K562 (cell line): ENCODE data around the gene LIPF. TPM values are rescaled to one million over a fixed set of nuclear protein-coding genes. Genes with fewer than 3 reads are reported as not detected.

ENCODE experiments used
- ATAC-seq: fragments of 200-7000 bp; cut with Tn5 transposase; 3 replicates; pipeline ENCODE4 v1.9.1; 2020; ENCODE audit warnings: moderate library complexity
- BruUV-seq: library from RNA; stranded (reverse); fragments of 400-500 nt; replicated peaks from 2 replicates; lab custom pipeline; 2021; lab: Mats Ljungman, UMichigan
- CTCF ChIA-PET: fragments of 300-600 bp; formaldehyde crosslinking; extraction: SDS; loops from one replicate; lab custom pipeline; 2021; ENCODE audit warnings: low intra/inter-chr PET ratio; lab: Yijun Ruan, JAX
- POLR2A ChIA-PET: fragments of 300-600, 350-650 bp; sonication (Branson Sonifier 250); formaldehyde crosslinking; extraction: SDS; loops from one replicate; lab custom pipeline; 2021; ENCODE audit warnings: antibody characterized with exemption, inconsistent platforms; lab: Yijun Ruan, JAX
- DNase-seq, 4 experiments: peaks; one replicate each; pipeline versions ENCODE4 v3.0.0 to v3.0.0-alpha.2; 2011 to 2018; ENCODE audit warnings: low spot score in 3 of 4, mixed read lengths in 3 of 4; ENCODE audit errors: extremely low read depth in 1 of 4
- FAIRE-seq: peaks from 2 replicates; lab custom pipeline; 2011; peaks lifted over from hg19 to GRCh38; lab: Jason Lieb, UNC
- H2AFZ ChIP-seq: 2 replicates; pipeline ENCODE4 v1.6.0; 2011; ENCODE audit warnings: low read depth, low read length, control low read depth, inconsistent platforms
- H3K27ac ChIP-seq: fragments of 200-600 bp; 3 replicates; pipeline ENCODE4 v1.8.0; 2011; ENCODE audit warnings: low read depth, mild to moderate bottlenecking, control low read depth, inconsistent platforms, low read length, moderate library complexity, mixed read lengths; ENCODE audit errors: extremely low read depth
- H3K27me3 ChIP-seq, 2 experiments: fragments of 300-600 bp in 1 of 2; 2 replicates in 1 of 2; 3 replicates in 1 of 2; pipeline versions ENCODE4 v1.6.0 to v1.8.0; 2011; ENCODE audit warnings: inconsistent platforms in 2 of 2, low read length in 2 of 2, mild to moderate bottlenecking in 1 of 2, mixed read lengths in 1 of 2, moderate library complexity in 1 of 2; ENCODE audit not compliant: control insufficient read depth in 2 of 2, insufficient read depth in 2 of 2
- H3K36me3 ChIP-seq: fragments of 300-600 bp; 3 replicates; pipeline ENCODE4 v1.8.0; 2011; ENCODE audit warnings: mild to moderate bottlenecking, low read length, inconsistent platforms; ENCODE audit not compliant: control insufficient read depth, insufficient read depth
- H3K4me1 ChIP-seq, 2 experiments: fragments of 200-600 bp in 1 of 2; replicated peaks in 1 of 2; 2 replicates in 1 of 2; 3 replicates in 1 of 2; pipeline versions ENCODE4 v1.5.1 to v1.8.0; 2011; ENCODE audit warnings: inconsistent platforms in 2 of 2, low read length in 2 of 2, mild to moderate bottlenecking in 1 of 2, mixed read lengths in 1 of 2, moderate library complexity in 1 of 2; ENCODE audit not compliant: control insufficient read depth in 2 of 2, insufficient read depth in 2 of 2
- H3K4me2 ChIP-seq: 2 replicates; pipeline ENCODE4 v1.6.1; 2011; ENCODE audit warnings: low read length, control low read depth, inconsistent platforms, mixed read lengths; ENCODE audit not compliant: insufficient read depth
- H3K4me3 ChIP-seq: fragments of 200-600 bp; sonication (generic), shearing (Covaris generic); 2 replicates; pipeline ENCODE4 v1.5.1; 2016; ENCODE audit warnings: control low read depth, inconsistent platforms
- H3K79me2 ChIP-seq: fragments of 200-600 bp; 3 replicates; pipeline ENCODE4 v1.8.0; 2011; ENCODE audit warnings: low read length, inconsistent platforms; ENCODE audit not compliant: control insufficient read depth, insufficient read depth
- H3K9ac ChIP-seq, 2 experiments: 2 replicates each; pipeline versions ENCODE4 v1.6.0 to v1.6.1; 2011; ENCODE audit warnings: low read depth in 2 of 2, low read length in 2 of 2, control low read depth in 1 of 2, inconsistent platforms in 1 of 2, mild to moderate bottlenecking in 1 of 2, mixed read lengths in 1 of 2; ENCODE audit not compliant: insufficient read depth in 1 of 2
- H3K9me1 ChIP-seq: one replicate; pipeline ENCODE4 v1.6.0; 2011; ENCODE audit warnings: inconsistent platforms, mild to moderate bottlenecking, low read length, moderate library complexity; ENCODE audit not compliant: control insufficient read depth, insufficient read depth
- H3K9me3 ChIP-seq: replicated peaks from 2 replicates; pipeline ENCODE4 v1.5.1; 2011; ENCODE audit warnings: low read depth, low read length, inconsistent platforms; ENCODE audit not compliant: control insufficient read depth, insufficient read depth
- H4K20me1 ChIP-seq: replicated peaks from 2 replicates; pipeline ENCODE4 v1.6.1; 2011; ENCODE audit warnings: low read length, inconsistent platforms, mixed read lengths; ENCODE audit not compliant: control insufficient read depth, insufficient read depth
- FOXK1 ChIP-seq: sonication (generic); formaldehyde crosslinking; IDR thresholded peaks from 2 replicates; pipeline ENCODE4 v1.8.0; 2022; ENCODE audit warnings: missing genetic modification reagents, mild to moderate bottlenecking, borderline replicate concordance
- MYC ChIP-seq, 2 experiments: fragments of 250-450 bp in 1 of 2; sonication (Bioruptor Pico) in 1 of 2; IDR thresholded peaks; 2 replicates each; pipeline versions ENCODE4 v1.5.1 to v1.6.1; 2012 to 2021; ENCODE audit warnings: low read depth in 2 of 2, borderline replicate concordance in 1 of 2, improper control_type of control experiment in 1 of 2, low read length in 1 of 2, mild to moderate bottlenecking in 1 of 2, moderate library complexity in 1 of 2
- NCOA4 ChIP-seq: fragments of 450-650 bp; IDR thresholded peaks from 2 replicates; pipeline ENCODE4 v1.6.1; 2018; ENCODE audit warnings: mild to moderate bottlenecking; ENCODE audit not compliant: partially characterized antibody
- PTBP1 ChIP-seq: fragments of 200-400 bp; formaldehyde crosslinking; IDR thresholded peaks from 2 replicates; pipeline ENCODE4 v1.6.1; 2017; ENCODE audit warnings: low read depth, low read length
- ZNF175 ChIP-seq: fragments of 200-800 bp; sonication (Bioruptor generic); IDR thresholded peaks from 2 replicates; pipeline ENCODE4 v1.6.1; 2016; ENCODE audit warnings: low read depth, mild to moderate bottlenecking, missing genetic modification characterization, missing compliant biosample characterization
- ZNF311 ChIP-seq: fragments of 250-450 bp; sonication (Bioruptor Pico); IDR thresholded peaks from 2 replicates; pipeline ENCODE4 v1.4.0; 2020; ENCODE audit warnings: mild to moderate bottlenecking, moderate library complexity
- ZNF764 ChIP-seq: fragments of 250-450 bp; sonication (Bioruptor Pico); IDR thresholded peaks from 2 replicates; pipeline ENCODE4 v1.4.0; 2020; ENCODE audit warnings: low read depth, mild to moderate bottlenecking, moderate library complexity
- WGBS: fragments of 100-300 bp; shearing (Covaris generic); methylation state at CpG from one replicate; pipeline ENCODE4 v1.1.6; 2016; ENCODE audit warnings: low coverage, mixed read lengths; ENCODE audit not compliant: insufficient coverage; ENCODE audit errors: missing lambda C conversion rate; 5-methylcytosine and 5-hydroxymethylcytosine counted together
- in situ Hi-C: fragments of 300-500 bp; cut with MboI; formaldehyde crosslinking; loops from 4 replicates; pipeline ENCODE4 v1.15.0; 2018; ENCODE audit warnings: inconsistent platforms, mixed read lengths
- intact Hi-C: fragments of 100-400 bp; cut with micrococcal nuclease; formaldehyde crosslinking; loops from 2 replicates; pipeline ENCODE4 v1.14.2; 2022
- polyA plus RNA-seq, 8 experiments: library from polyadenylated mRNA; depleted of rRNA in 4 of 8; stranded (reverse) in 5 of 8; unstranded in 3 of 8; fragments of >200 nt; fragmentation: Nextera tagmentation in 2 of 8; fragmentation: Illumina TruSeq in 1 of 8; extraction: Ambion mirVana in 2 of 8; extraction: Trizol in 1 of 8; gene quantifications; 2 replicates each; pipeline versions ENCODE4 v1.2.1 to v1.2.3, GENCODE V29; 2011 to 2014; ENCODE audit warnings: inconsistent platforms in 1 of 8, missing spikeins in 1 of 8
- total RNA-seq, 7 experiments: library from RNA; depleted of rRNA in 6 of 7; stranded (reverse); fragments of >200 nt in 6 of 7; fragmentation: Illumina TruSeq in 2 of 7; extraction: Trizol in 2 of 7; gene quantifications; 2 replicates each; pipeline versions ENCODE4 v1.2.1 to v1.2.3, GENCODE V29; 2011 to 2021; ENCODE audit warnings: low replicate concordance in 1 of 7
- TF ChIP-seq, protein P1 (sequence below): fragments of 250-450 bp; sonication (Bioruptor Pico); IDR thresholded peaks from 2 replicates; pipeline ENCODE4 v1.6.1; 2021; ENCODE audit warnings: mild to moderate bottlenecking

Gene LIPF
- total and polyA plus RNA-seq, 9 of the 15 experiments (the other 6 are each of a cell fraction or from before 2014, with no cell fraction given), result not detected

DNA sequence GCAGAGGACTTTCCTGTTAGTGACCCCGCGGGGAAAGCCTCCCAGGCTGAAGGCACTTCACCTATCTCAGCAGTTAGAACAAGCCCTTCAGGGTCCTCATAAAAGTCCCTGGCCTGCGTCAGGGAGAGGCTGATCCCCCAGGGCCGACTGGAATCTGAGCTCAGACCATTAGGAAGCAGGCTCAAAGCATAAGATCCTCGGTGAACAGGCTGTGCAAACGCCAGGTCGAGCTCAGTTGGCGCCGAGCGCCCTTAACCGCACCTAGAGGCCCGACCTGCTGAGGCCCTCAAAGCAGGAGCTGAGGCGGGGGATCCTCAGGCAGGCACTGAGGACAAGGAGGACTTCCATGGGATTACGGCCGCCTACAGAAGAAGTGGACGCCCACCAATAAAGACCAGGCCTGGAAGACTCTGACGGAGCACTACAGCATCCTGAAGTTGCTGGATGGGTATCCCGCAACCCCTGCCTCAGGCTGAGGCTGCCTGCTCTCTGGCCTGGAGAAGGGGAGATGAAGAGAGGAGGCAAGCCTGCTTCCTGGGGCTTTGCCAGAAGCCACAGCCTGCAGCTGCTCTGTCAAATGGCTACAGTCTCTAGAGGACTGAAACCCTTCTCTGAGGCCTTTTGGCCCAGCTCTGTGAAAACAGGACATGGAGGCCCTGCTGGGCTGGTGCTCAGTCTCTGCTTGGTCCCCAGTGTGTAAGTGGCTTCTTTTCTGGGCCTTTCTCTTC lies 47.8 kb upstream of the LIPF start (continued):
- TF ChIP-seq MYC (IDR thresholded peaks at IDR 0.05; ENCODE audit: low read depth, low read length) (no peak), MYC (CRISPR knock-in tag; IDR thresholded peaks at IDR 0.05; ENCODE audit: borderline replicate concordance, low read depth) (no peak), FOXK1 (no peak), PTBP1 (no peak), ZNF175 (CRISPR knock-in tag) (no peak)
- TF ChIP-seq, protein P1, sequence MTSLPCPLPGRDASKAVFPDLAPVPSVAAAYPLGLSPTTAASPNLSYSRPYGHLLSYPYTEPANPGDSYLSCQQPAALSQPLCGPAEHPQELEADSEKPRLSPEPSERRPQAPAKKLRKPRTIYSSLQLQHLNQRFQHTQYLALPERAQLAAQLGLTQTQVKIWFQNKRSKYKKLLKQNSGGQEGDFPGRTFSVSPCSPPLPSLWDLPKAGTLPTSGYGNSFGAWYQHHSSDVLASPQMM (CRISPR knock-in tag), result no peak

DNA sequence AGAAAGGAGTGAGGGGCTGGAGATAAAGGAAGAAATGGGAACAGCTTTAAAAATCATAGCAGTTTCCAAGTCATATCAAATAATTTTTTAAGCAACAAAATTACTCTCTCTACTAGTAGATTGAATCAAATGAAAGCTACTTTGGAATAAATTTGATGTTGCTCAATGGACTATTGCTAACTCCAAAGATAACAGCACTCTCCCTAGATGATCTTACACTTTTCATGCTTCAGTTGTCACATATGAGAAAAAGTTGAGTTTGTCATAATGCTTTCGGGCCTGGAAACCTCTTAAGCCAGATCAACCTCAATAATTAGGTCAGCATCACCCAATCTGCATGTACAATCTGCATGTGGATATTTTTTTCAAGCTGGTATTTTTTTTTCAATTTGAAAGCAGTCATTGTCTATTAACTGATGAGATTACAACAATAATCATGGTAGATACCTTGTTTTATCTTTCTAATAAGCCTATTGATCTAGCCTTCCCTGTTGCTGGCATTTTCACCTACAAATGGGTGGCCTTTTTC lies 46.4 kb upstream of the LIPF start:
- Histone ChIP-seq H3K4me3 (no peak overlapping the region), H3K4me1 (no peaks in the 10 kb centered on the region), H3K9ac (no peak overlapping the region), H3K9me3 (no peaks in the 10 kb centered on the region), H3K27me3 (no peaks in the 10 kb centered on the region), H4K20me1 (no peaks in the 10 kb centered on the region), H3K27ac (no peak overlapping the region), H3K4me2 (no peak overlapping the region), H2AFZ (no peak overlapping the region), H3K9me1 (no peaks in the 10 kb centered on the region), H3K36me3 (no peaks in the 10 kb centered on the region), H3K79me2 (no peaks in the 10 kb centered on the region)
- in situ Hi-C loops (no loop called here), intact Hi-C loops (no loop called here)
- ChIA-PET CTCF (no interaction called here), POLR2A (no interaction called here)
- FAIRE-seq (no peak), DNase-seq (no peak), ATAC-seq (no peak)
- no TSS peak for BruUV-seq
- TF ChIP-seq NCOA4, result no peak
- no peak for TF ChIP-seq ZNF764 (CRISPR knock-in tag)
- TF ChIP-seq ZNF311 (CRISPR knock-in tag), result no peak
- 0% methylated on average over 1 of the region's 1 CpG for WGBS
